GM12878 (cell line): ENCODE data around the gene LAMC3.

Experiments used
- BHLHE40 ChIP-seq, 2 experiments: fragments of 450-650 bp in 1 of 2; IDR thresholded peaks; 2 replicates each; pipeline ENCODE4 v1.6.1; 2011 to 2017; ENCODE audit warnings: low read depth in 2 of 2, borderline replicate concordance in 1 of 2, improper control_type of control experiment in 1 of 2, low read length in 1 of 2, mild to moderate bottlenecking in 1 of 2
- CHD2 ChIP-seq: IDR thresholded peaks from 2 replicates; pipeline ENCODE4 v1.6.1; 2011; ENCODE audit warnings: low read depth, low read length, improper control_type of control experiment, borderline replicate concordance
- CTCF ChIP-seq, 3 experiments: IDR thresholded peaks in 2 of 3; conservative IDR thresholded peaks in 1 of 3; 2 replicates each; pipeline ENCODE4 v1.5.1; 2011; ENCODE audit warnings: low read depth in 3 of 3, low read length in 3 of 3, mild to moderate bottlenecking in 3 of 3, control low read depth in 2 of 3, moderate library complexity in 2 of 3, inconsistent platforms in 1 of 3, mixed read lengths in 1 of 3; ENCODE audit not compliant: control insufficient read depth in 2 of 3, insufficient read depth in 1 of 3; ENCODE audit errors: extremely low read depth in 1 of 3
- ESRRA ChIP-seq: IDR thresholded peaks from 2 replicates; pipeline ENCODE4 v1.6.1; 2012; ENCODE audit warnings: mild to moderate bottlenecking, low read length, improper control_type of control experiment
- ETV6 ChIP-seq, 2 experiments: fragments of 450-650 bp in 1 of 2; IDR thresholded peaks in 1 of 2; conservative IDR thresholded peaks in 1 of 2; 2 replicates each; pipeline ENCODE4 v1.6.1; 2014; ENCODE audit warnings: antibody characterized with exemption in 1 of 2, borderline replicate concordance in 1 of 2, low read depth in 1 of 2, mild to moderate bottlenecking in 1 of 2, moderate library complexity in 1 of 2
- EZH2 ChIP-seq: IDR thresholded peaks from 2 replicates; pipeline ENCODE4 v1.6.1; 2012; ENCODE audit warnings: low read depth, mild to moderate bottlenecking, control low read depth, inconsistent platforms, low read length, borderline replicate concordance; ENCODE audit not compliant: control insufficient read depth
- FOXK2 ChIP-seq: fragments of 450-650 bp; IDR thresholded peaks from 2 replicates; pipeline ENCODE4 v1.6.1; 2017; ENCODE audit warnings: mild to moderate bottlenecking, moderate library complexity
- MLLT1 ChIP-seq: fragments of 450-650 bp; IDR thresholded peaks from 2 replicates; pipeline ENCODE4 v1.6.1; 2016; ENCODE audit warnings: mild to moderate bottlenecking
- NR2C2 ChIP-seq: IDR thresholded peaks from 2 replicates; pipeline ENCODE4 v1.6.1; 2011; ENCODE audit warnings: borderline replicate concordance, low read depth; ENCODE audit not compliant: control insufficient read depth, insufficient read length
- POLR2A ChIP-seq: IDR thresholded peaks from 2 replicates; pipeline ENCODE4 v1.6.1; 2011; ENCODE audit warnings: low read depth, mild to moderate bottlenecking, low read length
- STAT3 ChIP-seq: IDR thresholded peaks from 2 replicates; pipeline ENCODE4 v1.6.1; 2011; ENCODE audit warnings: low read depth, low read length, improper control_type of control experiment
- TAF1 ChIP-seq: IDR thresholded peaks from 2 replicates; pipeline ENCODE4 v1.6.1; 2011; ENCODE audit warnings: mild to moderate bottlenecking, low read depth, low read length, borderline replicate concordance
- YY1 ChIP-seq: IDR thresholded peaks from 2 replicates; pipeline ENCODE4 v1.6.1; 2011; ENCODE audit warnings: low read depth, mild to moderate bottlenecking, low read length
- ZNF24 ChIP-seq: fragments of 450-650 bp; IDR thresholded peaks from 2 replicates; pipeline ENCODE4 v1.6.1; 2017; ENCODE audit warnings: antibody characterized with exemption, mild to moderate bottlenecking

GRCh38 chr9:131117762-131118145 lies 108.8 kb downstream of the LAMC3 start:
- TF ChIP-seq POLR2A (no peak), CTCF (IDR thresholded peaks at IDR 0.05 in 2 of 3, conservative IDR thresholded peaks at IDR 0.05 in 1 of 3; ENCODE audit: control insufficient read depth in 2 of 3, extremely low read depth in 1 of 3, insufficient read depth in 1 of 3, low read depth in 3 of 3, low read length in 3 of 3) (no peak), BHLHE40 (IDR thresholded peaks at IDR 0.05; ENCODE audit: borderline replicate concordance in 1 of 2, low read depth in 2 of 2, low read length in 1 of 2) (no peak), TAF1 (no peak), FOXK2 (no peak), ESRRA (no peak), EZH2 (no peak), STAT3 (no peak), ETV6 (conservative IDR thresholded peaks at IDR 0.05 in 1 of 2, IDR thresholded peaks at IDR 0.05 in 1 of 2; ENCODE audit: borderline replicate concordance in 1 of 2, low read depth in 1 of 2) (no peak), NR2C2 (no peak), MLLT1 (no peak), YY1 (no peak), ZNF24 (no peak), CHD2 (no peak)
